Body of pancreas (tissue), 4 donors: Measurements from ENCODE around the gene AURKAIP1. TPM values are rescaled to one million over a fixed set of nuclear protein-coding genes. Genes with fewer than 3 reads are reported as not detected.
A peak's percentile ranks its signal among the peaks of the same experiment; 100 is the strongest.

Source experiments
- ATAC-seq: fragments of 150-250 bp; one replicate; pipeline ENCODE4 v1.9.1; 2016
- DNase-seq, 4 donors: peaks; one replicate each; pipeline ENCODE4 v3.0.0-alpha.2; 2019
- H3K27ac ChIP-seq, 4 donors: fragments of 200-600 bp; sonication (generic); 1 replicate in 3 of 4; 2 replicates in 1 of 4; pipeline versions ENCODE4 v1.5.1 to v1.6.1; 2016 to 2019; ENCODE audit warnings: mild to moderate bottlenecking in 1 of 4, mixed read lengths in 1 of 4, moderate library complexity in 1 of 4
- H3K27me3 ChIP-seq, 2 donors: fragments of 200-600 bp; sonication (generic); one replicate each; pipeline ENCODE4 v1.6.0; 2016; ENCODE audit warnings: mild to moderate bottlenecking in 1 of 2
- H3K36me3 ChIP-seq, 2 donors: fragments of 200-600 bp; sonication (generic); replicated peaks in 1 of 2; 2 replicates each; pipeline ENCODE4 v1.5.1; 2016; ENCODE audit warnings: low read depth in 2 of 2; ENCODE audit not compliant: insufficient read depth in 1 of 2
- H3K4me1 ChIP-seq: fragments of 200-600 bp; sonication (generic); one replicate; pipeline ENCODE4 v1.6.0; 2016
- H3K4me3 ChIP-seq, 2 donors: fragments of 200-600 bp; sonication (generic); 1 replicate in 1 of 2; 2 replicates in 1 of 2; pipeline ENCODE4 v1.5.1; 2016 to 2019
- H3K9me3 ChIP-seq, 3 donors: fragments of 200-600 bp; sonication (generic); 1 replicate in 2 of 3; 2 replicates in 1 of 3; pipeline ENCODE4 v1.5.1; 2016
- CTCF ChIP-seq, 7 experiments: fragments of 450-650 bp in 4 of 7; fragments of 200-600 bp in 3 of 7; sonication (generic) in 3 of 7; IDR thresholded peaks; one replicate each; pipeline ENCODE4 v1.5.1; 2016 to 2019; ENCODE audit warnings: antibody characterized with exemption in 7 of 7
- POLR2A ChIP-seq, 3 donors: fragments of 450-650 bp; IDR thresholded peaks; one replicate each; pipeline ENCODE4 v1.6.1; 2016; ENCODE audit warnings: antibody characterized with exemption in 3 of 3, mild to moderate bottlenecking in 2 of 3
- WGBS, 2 donors: methylation state at CpG; one replicate each; pipeline ENCODE4 v1.1.5; 2017; 5-methylcytosine and 5-hydroxymethylcytosine counted together
- intact Hi-C: fragments of 100-400 bp; cut with DNase I; formaldehyde crosslinking; loops from one replicate; pipeline ENCODE4 v1.15.1; 2023
- total RNA-seq, 2 donors: library from RNA; depleted of rRNA; stranded (reverse); fragments of >200 nt; gene quantifications; one replicate each; pipeline ENCODE4 v1.1.0, GENCODE V29; 2016

AURKAIP1 gene
- total RNA-seq, 2 donors from 2014 or later = 79.4 to 93.7 TPM

GRCh38 chr1:1397839-1398523 lies 23.0 kb upstream of the AURKAIP1 start:
- Histone ChIP-seq H3K27me3 (no peaks in the 10 kb centered on the region), H3K27ac (peak overlapping the region in 2 of 4 donors; percentile 65 to 85), H3K9me3 (no peaks in the 10 kb centered on the region), H3K4me3 (peak overlapping the region; percentile 96 to 98), H3K36me3 (peaks cover 0 to 16% of the 10 kb centered on the region in 2 donors), H3K4me1 (peaks cover 34% of the 10 kb centered on the region)
- 45 to 51% methylated on average over 19 of the region's 19 CpGs for WGBS, 2 donors
- DNase-seq = no peak
- intact Hi-C loops = loop anchor here (10.0 kb wide), 1 partner anchor 97 kb away; no protein-coding TSS in a partner anchor
- no peak for ATAC-seq
- no peak for TF ChIP-seq CTCF (IDR thresholded peaks at IDR 0.05)

- Histone ChIP-seq H3K4me1 (peaks cover 20% of the 10 kb centered on the region), H3K4me3 (no peak overlapping the region), H3K27me3 (no peaks in the 10 kb centered on the region), H3K27ac (no peak overlapping the region), H3K36me3 (peaks cover 19 to 37% of the 10 kb centered on the region in 2 donors), H3K9me3 (no peaks in the 10 kb centered on the region)
- WGBS, 2 donors = 85 to 88% methylated on average over 11 of the region's 11 CpGs
- DNase-seq = no peak
- no peak for ATAC-seq
- intact Hi-C loops = loop anchor here (10.0 kb wide), 1 partner anchor 100 kb away; no protein-coding TSS in a partner anchor
- TF ChIP-seq POLR2A (IDR thresholded peaks at IDR 0.05) = no peak
- no peak for TF ChIP-seq CTCF (IDR thresholded peaks at IDR 0.05)
These were observed 20.2 kb upstream of the AURKAIP1 start for GRCh38 chr1:1395166-1395565.

GRCh38 chr1:1394116-1394515 lies 19.1 kb upstream of the AURKAIP1 start:
- H3K27ac ChIP-seq = no peak overlapping the region
- 94 to 95% methylated on average over 7 of the region's 7 CpGs for WGBS, 2 donors
- DNase-seq (no peak), ATAC-seq (no peak)
- H3K27me3 ChIP-seq = no peaks in the 10 kb centered on the region
- H3K4me3 ChIP-seq = no peak overlapping the region
- intact Hi-C loops = loop anchor here (10.0 kb wide), 1 partner anchor 101 kb away; no protein-coding TSS in a partner anchor
- H3K4me1 ChIP-seq = peaks cover 18% of the 10 kb centered on the region
- no peak for TF ChIP-seq CTCF (IDR thresholded peaks at IDR 0.05)
- TF ChIP-seq POLR2A (IDR thresholded peaks at IDR 0.05) = no peak
- no peaks in the 10 kb centered on the region for H3K9me3 ChIP-seq
- peaks cover 30 to 43% of the 10 kb centered on the region in 2 donors for H3K36me3 ChIP-seq

GRCh38 chr1:1393428-1393827 lies 18.4 kb upstream of the AURKAIP1 start:
- H3K36me3 ChIP-seq = peaks cover 30 to 46% of the 10 kb centered on the region in 2 donors
- peaks cover 18% of the 10 kb centered on the region for H3K4me1 ChIP-seq
- no peaks in the 10 kb centered on the region for H3K27me3 ChIP-seq
- no peak overlapping the region for H3K4me3 ChIP-seq
- no peak for DNase-seq
- no peak overlapping the region for H3K27ac ChIP-seq
- ATAC-seq = no peak
- 91 to 98% methylated on average over 9 to 11 of the region's 11 CpGs for WGBS, 2 donors
- intact Hi-C loops = loop anchor here (10.0 kb wide), 1 partner anchor 101 kb away; no protein-coding TSS in a partner anchor
- no peaks in the 10 kb centered on the region for H3K9me3 ChIP-seq
- no peak for TF ChIP-seq POLR2A (IDR thresholded peaks at IDR 0.05)
- TF ChIP-seq CTCF (IDR thresholded peaks at IDR 0.05) = no peak
